HAP-1 (cell line): ENCODE results near the gene SHMT2.
A peak's percentile ranks its signal among the peaks of the same experiment; 100 is the strongest.
"Not testable (repeated sequence)": the region's sequence is repeated elsewhere in the genome, so short reads cannot be mapped to it uniquely, and the experiment has no call there.

Experiments used
- DNase-seq, 2 experiments: peaks; one replicate each; pipeline ENCODE4 v3.0.0-alpha.2; 2016 to 2020; ENCODE audit warnings: low spot score in 2 of 2
- H3K27me3 ChIP-seq: fragments of 250-450 bp; sonication (Bioruptor Pico); 2 replicates; pipeline ENCODE4 v1.5.1; 2020; ENCODE audit warnings: low read depth, mild to moderate bottlenecking, moderate library complexity
- H3K36me3 ChIP-seq: fragments of 250-450 bp; sonication (Bioruptor Pico); replicated peaks from 2 replicates; pipeline ENCODE4 v1.5.1; 2020; ENCODE audit warnings: mild to moderate bottlenecking
- H3K4me1 ChIP-seq: fragments of 250-450 bp; sonication (Bioruptor Pico); 2 replicates; pipeline ENCODE4 v1.5.1; 2020; ENCODE audit warnings: mild to moderate bottlenecking
- H3K4me3 ChIP-seq: fragments of 250-450 bp; sonication (Bioruptor Pico); 2 replicates; pipeline ENCODE4 v1.5.1; 2020; ENCODE audit warnings: mild to moderate bottlenecking, moderate library complexity
- H3K9me3 ChIP-seq: fragments of 250-450 bp; sonication (Bioruptor Pico); 2 replicates; pipeline ENCODE4 v1.5.1; 2020; ENCODE audit warnings: mild to moderate bottlenecking, moderate library complexity
- in situ Hi-C: fragments of 300-500 bp; cut with MboI; formaldehyde crosslinking; loops from 3 replicates; pipeline ENCODE4 v1.14.3; 2020; ENCODE audit warnings: low sequenced_read_pairs, inconsistent platforms, mixed read lengths

SHMT2 gene

GRCh38 chr12:57272337-57273151 is 43.0 kb downstream of the SHMT2 start:
- DNase-seq = no peak
- Histone ChIP-seq H3K4me1 (no peaks in the 10 kb centered on the region), H3K36me3 (peaks cover 39% of the 10 kb centered on the region), H3K4me3 (no peak overlapping the region), H3K27me3 (no peaks in the 10 kb centered on the region), H3K9me3 (no peaks in the 10 kb centered on the region)
- in situ Hi-C loops = no loop called here

GRCh38 chr12:57273516-57273915 is 44.0 kb downstream of the SHMT2 start:
- Histone ChIP-seq H3K9me3 (no peaks in the 10 kb centered on the region), H3K4me1 (no peaks in the 10 kb centered on the region), H3K4me3 (no peak overlapping the region), H3K27me3 (no peaks in the 10 kb centered on the region), H3K36me3 (peaks cover 34% of the 10 kb centered on the region)
- DNase-seq = no peak
- in situ Hi-C loops = no loop called here

DNA sequence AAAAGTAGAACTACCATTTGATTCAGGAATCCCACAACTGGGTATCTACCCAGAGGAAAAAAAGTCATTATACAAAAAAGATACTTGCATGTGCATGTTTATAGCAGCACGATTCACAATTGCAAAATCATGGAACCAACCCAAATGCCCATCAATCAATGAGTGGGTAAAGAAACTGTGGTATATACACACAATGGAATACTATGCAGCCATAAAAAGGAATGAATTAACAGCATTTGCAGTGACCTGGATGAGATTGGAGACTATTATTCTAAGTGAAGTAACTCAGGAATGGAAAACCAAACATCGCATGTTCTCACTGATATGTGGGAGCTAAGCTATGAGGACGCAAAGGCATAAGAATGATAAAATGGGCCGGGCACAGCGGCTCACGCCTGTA is 46.7 kb downstream of the SHMT2 start:
- H3K4me1 ChIP-seq, H3K4me3 ChIP-seq, in situ Hi-C loops, DNase-seq, H3K9me3 ChIP-seq, H3K27me3 ChIP-seq: not testable (repeated sequence)
- peaks cover 32% of the 10 kb centered on the region for H3K36me3 ChIP-seq

DNA sequence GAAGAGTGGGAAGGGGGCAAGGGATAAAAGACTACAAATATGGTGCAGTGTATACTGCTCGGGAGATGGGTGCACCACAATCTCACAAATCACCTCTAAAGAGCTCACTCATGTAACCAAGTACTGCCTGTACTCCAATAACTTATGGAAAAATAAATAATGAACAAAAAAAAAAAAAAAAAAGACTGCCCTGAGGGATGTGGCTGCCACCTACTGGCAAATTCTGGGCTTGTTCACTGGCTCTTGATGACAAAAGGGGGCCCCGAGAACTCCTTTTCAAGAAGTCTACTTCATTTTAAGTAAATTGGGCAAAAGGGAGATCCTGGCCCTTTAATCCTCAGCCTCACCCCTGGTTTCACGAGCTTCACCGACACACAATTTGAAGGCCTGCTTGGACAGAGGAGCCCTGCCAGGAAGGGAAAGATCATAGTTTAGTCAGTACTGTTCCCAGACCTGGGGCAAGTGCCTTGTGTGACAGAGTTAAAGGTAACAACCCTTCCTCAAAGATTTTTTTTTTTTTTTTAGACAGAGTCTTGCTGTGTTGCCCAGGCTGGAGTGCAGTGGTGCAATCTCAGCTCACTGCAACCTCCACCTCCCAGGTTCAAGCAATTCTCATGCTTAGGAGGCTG is 47.5 kb downstream of the SHMT2 start:
- peaks cover 34% of the 10 kb centered on the region for H3K36me3 ChIP-seq
- peak in 1 of 2 experiments; percentile 56 for DNase-seq
- H3K27me3 ChIP-seq = no peaks in the 10 kb centered on the region
- no peaks in the 10 kb centered on the region for H3K9me3 ChIP-seq
- H3K4me3 ChIP-seq = no peak overlapping the region
- H3K4me1 ChIP-seq = no peaks in the 10 kb centered on the region
- in situ Hi-C loops = no loop called here

DNA sequence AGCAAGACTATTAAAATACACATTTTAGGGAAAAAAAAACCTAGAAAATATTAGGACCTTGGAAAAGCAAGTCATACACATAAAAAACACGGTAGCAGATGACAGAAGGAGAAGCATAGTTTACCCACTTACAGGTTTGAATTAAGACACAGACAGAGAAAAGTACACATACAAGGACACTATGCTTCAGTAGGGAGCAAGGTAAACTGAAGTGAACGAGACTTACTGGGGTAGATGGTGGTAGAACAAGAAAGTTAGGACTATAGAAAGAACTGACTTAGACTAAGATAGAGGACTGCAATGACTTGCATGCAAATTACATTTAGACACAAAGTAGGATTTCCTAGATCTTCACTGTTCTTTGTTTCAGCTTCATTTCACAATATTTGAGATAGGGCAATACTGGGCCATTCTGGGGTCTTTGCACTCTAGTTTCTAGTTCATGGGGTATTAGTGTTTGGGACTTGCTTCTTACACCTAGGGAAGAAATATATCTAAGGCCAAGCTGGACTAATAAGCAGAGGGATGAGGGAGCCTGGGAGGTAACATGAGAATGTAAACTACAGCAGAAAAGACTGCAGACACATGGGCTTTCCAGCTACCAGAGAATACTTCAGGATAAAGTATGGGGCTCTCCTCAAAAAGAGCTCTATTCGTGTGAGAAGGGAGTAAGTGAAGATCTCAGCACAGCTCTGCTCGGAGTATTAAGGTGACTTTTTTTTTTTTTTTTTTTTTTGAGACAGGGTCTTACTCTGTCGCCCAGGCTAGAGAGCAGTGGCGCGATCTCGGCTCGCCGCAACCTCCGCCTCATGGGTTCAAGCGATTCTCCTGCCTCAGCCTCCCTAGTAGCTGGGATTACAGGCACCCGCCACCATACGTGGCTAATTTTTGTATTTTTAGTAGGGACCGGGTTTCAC is 49.2 kb downstream of the SHMT2 start:
- no peak for DNase-seq
- H3K27me3 ChIP-seq = no peaks in the 10 kb centered on the region
- H3K36me3 ChIP-seq = peaks cover 41% of the 10 kb centered on the region
- no peak overlapping the region for H3K4me3 ChIP-seq
- no peaks in the 10 kb centered on the region; the same call in 1 of the 2 replicates for H3K9me3 ChIP-seq
- no peaks in the 10 kb centered on the region for H3K4me1 ChIP-seq
- in situ Hi-C loops = no loop called here

DNA sequence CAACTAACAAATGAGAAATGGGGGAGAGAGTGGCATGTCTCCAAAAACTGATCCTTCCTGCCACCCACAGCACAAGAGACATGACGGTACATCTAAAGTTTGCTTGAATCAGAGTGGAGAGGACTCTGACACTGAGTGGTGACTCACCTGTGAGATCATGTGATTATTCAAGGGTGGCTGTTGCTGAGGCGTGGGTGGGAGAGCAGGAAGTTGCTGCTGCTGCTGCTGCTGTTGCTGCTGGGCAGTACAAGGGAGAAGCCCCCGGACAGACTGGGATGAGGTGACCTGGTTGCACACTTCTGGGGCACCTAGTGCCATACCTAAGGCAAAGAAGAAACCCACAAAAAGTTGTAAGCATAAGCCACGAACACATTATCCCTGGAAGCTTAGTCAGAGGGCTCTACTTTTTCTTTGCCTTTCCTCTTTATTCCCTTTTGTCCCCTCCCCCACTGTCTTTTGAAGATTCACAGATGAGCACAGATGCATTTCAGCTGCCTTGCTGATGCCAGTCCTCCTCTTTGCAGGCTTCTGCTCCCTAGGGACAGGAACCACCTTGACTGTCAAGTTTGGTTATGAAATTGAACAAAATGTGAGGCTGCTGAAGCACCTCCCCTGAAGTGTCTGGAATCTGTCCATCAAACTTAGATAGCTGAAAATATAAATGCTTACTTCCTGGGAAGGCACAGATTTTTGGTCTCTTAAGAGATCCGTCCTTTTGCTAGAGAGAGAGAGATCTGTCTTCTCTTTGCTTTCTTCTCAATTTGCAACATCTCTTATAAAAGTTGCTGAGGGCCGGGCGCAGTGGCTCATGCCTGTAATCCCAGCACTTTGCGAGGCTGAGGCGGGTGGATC is 50.9 kb downstream of the SHMT2 start:
- no peaks in the 10 kb centered on the region for H3K4me1 ChIP-seq
- no peak for DNase-seq
- no peaks in the 10 kb centered on the region for H3K27me3 ChIP-seq
- no peaks in the 10 kb centered on the region; the same call in 1 of the 2 replicates for H3K9me3 ChIP-seq
- H3K36me3 ChIP-seq = peaks cover 35% of the 10 kb centered on the region
- in situ Hi-C loops = no loop called here
- H3K4me3 ChIP-seq = no peak overlapping the region

GRCh38 chr12:57282073-57282472 is 52.6 kb downstream of the SHMT2 start:
- DNase-seq, H3K4me3 ChIP-seq, in situ Hi-C loops, H3K27me3 ChIP-seq, H3K4me1 ChIP-seq, H3K9me3 ChIP-seq: not testable (repeated sequence)
- peaks cover 41% of the 10 kb centered on the region for H3K36me3 ChIP-seq
